Midbrain (tissue), 1 donor: ENCODE results near the gene WDR46.
"Not testable (repeated sequence)": the region's sequence is repeated elsewhere in the genome, so short reads cannot be mapped to it uniquely, and the experiment has no call there.

Experiments used
- DNase-seq: peaks from one replicate; lab custom pipeline; 2025; lab: John Stamatoyannopoulos, UW

WDR46 gene

GRCh38 chr6:33271117-33271467, 17.9 kb downstream of the WDR46 start:
- peak; percentile 51 for DNase-seq

GRCh38 chr6:33264015-33264414, 25.0 kb downstream of the WDR46 start:
- no peak for DNase-seq

GRCh38 chr6:33262490-33262889, 26.5 kb downstream of the WDR46 start:
- DNase-seq, result not testable (repeated sequence)

GRCh38 chr6:33259032-33259431, 30.0 kb downstream of the WDR46 start:
- DNase-seq, result no peak

GRCh38 chr6:33254591-33254990, 34.4 kb downstream of the WDR46 start:
- DNase-seq, result no peak

- DNase-seq, result no peak
Measured at GRCh38 chr6:33252759-33253158, 36.3 kb downstream of the WDR46 start.

GRCh38 chr6:33251395-33252012, 37.5 kb downstream of the WDR46 start:
- DNase-seq, result no peak

- DNase-seq, result no peak
Measured at GRCh38 chr6:33250731-33251130, 38.3 kb downstream of the WDR46 start.

- no peak for DNase-seq
Measured at GRCh38 chr6:33249732-33250630, 39.1 kb downstream of the WDR46 start.

GRCh38 chr6:33248932-33249731, 39.9 kb downstream of the WDR46 start:
- DNase-seq, result peak; percentile 99

GRCh38 chr6:33248643-33248931, 40.5 kb downstream of the WDR46 start:
- DNase-seq, result no peak

- DNase-seq, result peak; percentile 89
Measured at GRCh38 chr6:33247977-33248642, 40.9 kb downstream of the WDR46 start.

GRCh38 chr6:33243476-33243875, 45.6 kb downstream of the WDR46 start:
- no peak for DNase-seq

GRCh38 chr6:33241968-33242367, 47.1 kb downstream of the WDR46 start:
- DNase-seq, result no peak

- no peak for DNase-seq
Measured at GRCh38 chr6:33237741-33238140, 51.3 kb downstream of the WDR46 start.

- no peak for DNase-seq
Measured at GRCh38 chr6:33236852-33237251, 52.2 kb downstream of the WDR46 start.

- DNase-seq, result no peak
Measured at GRCh38 chr6:33236328-33236727, 52.7 kb downstream of the WDR46 start.

GRCh38 chr6:33235221-33235634, 53.8 kb downstream of the WDR46 start:
- DNase-seq, result no peak
